BE2C (cell line): Measurements from ENCODE around the gene PDRG1.
A peak's percentile ranks its signal among the peaks of the same experiment; 100 is the strongest.

Experiments used
- DNase-seq: peaks from one replicate; pipeline ENCODE4 v3.0.0-alpha.2; 2020
- H3K27me3 ChIP-seq: fragments of 250-450 bp; sonication (Bioruptor Pico); 2 replicates; pipeline ENCODE4 v1.5.1; 2020; ENCODE audit warnings: mild to moderate bottlenecking
- H3K36me3 ChIP-seq: fragments of 250-450 bp; sonication (Bioruptor Pico); 2 replicates; pipeline ENCODE4 v1.5.1; 2020; ENCODE audit warnings: mild to moderate bottlenecking
- H3K4me1 ChIP-seq: fragments of 250-450 bp; sonication (Bioruptor Pico); 2 replicates; pipeline ENCODE4 v1.5.1; 2020
- H3K4me3 ChIP-seq: 2 replicates; pipeline ENCODE4 v1.5.1; 2011; ENCODE audit warnings: low read depth, low read length
- H3K9me3 ChIP-seq: fragments of 250-450 bp; sonication (Bioruptor Pico); 2 replicates; pipeline ENCODE4 v1.5.1; 2020
- CTCF ChIP-seq: IDR thresholded peaks from 2 replicates; pipeline ENCODE4 v1.5.1; 2012; ENCODE audit warnings: mild to moderate bottlenecking, low read depth, low read length

Gene PDRG1

GRCh38 chr20:31956556-31957526 lies 5.0 kb upstream of the PDRG1 start:
- Histone ChIP-seq H3K4me1 (no peaks in the 10 kb centered on the region), H3K9me3 (no peaks in the 10 kb centered on the region), H3K27me3 (peaks cover 4% of the 10 kb centered on the region; the same call in 1 of the 2 replicates), H3K36me3 (no peaks in the 10 kb centered on the region), H3K4me3 (no peak overlapping the region)
- TF ChIP-seq CTCF = no peak
- DNase-seq = no peak

DNA sequence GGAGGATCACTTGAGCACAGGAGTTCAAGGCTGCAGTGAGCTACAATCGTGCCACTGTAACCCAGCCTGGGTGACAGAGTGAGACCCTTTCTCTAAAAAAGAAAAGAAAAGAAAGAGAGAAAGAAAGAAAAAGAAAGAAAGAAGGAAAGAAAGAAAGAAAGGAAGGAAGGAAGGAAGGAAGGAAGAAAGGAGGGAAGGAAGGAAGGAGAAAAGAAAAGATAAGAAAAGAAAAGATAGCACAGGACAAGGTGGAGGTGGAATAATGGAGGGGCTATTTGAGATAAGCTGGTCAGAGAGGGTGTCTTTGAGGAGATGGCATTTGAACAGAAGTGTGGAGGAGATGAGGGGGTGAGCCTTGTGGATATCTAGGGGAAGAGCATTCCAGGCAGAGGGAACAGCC lies 2.7 kb upstream of the PDRG1 start:
- Histone ChIP-seq H3K4me3 (no peak overlapping the region), H3K9me3 (no peaks in the 10 kb centered on the region), H3K4me1 (no peaks in the 10 kb centered on the region), H3K27me3 (peaks cover 4% of the 10 kb centered on the region; the same call in 1 of the 2 replicates), H3K36me3 (peaks cover 10% of the 10 kb centered on the region)
- TF ChIP-seq CTCF = no peak
- DNase-seq = no peak

GRCh38 chr20:31953556-31954148 lies 1.8 kb upstream of the PDRG1 start:
- no peak for TF ChIP-seq CTCF
- DNase-seq = no peak
- no peaks in the 10 kb centered on the region for H3K4me1 ChIP-seq

GRCh38 chr20:31951203-31951529 lies 680 bp downstream of the PDRG1 start:
- TF ChIP-seq CTCF = no peak
- Histone ChIP-seq H3K9me3 (no peaks in the 10 kb centered on the region), H3K36me3 (peaks cover 43% of the 10 kb centered on the region), H3K4me3 (peak overlapping the region; percentile 99), H3K27me3 (no peaks in the 10 kb centered on the region), H3K4me1 (no peaks in the 10 kb centered on the region)
- no peak for DNase-seq

More at GRCh38 chr20:31953556-31954148, 1.8 kb upstream of the PDRG1 start:
- Histone ChIP-seq H3K9me3 (no peaks in the 10 kb centered on the region), H3K27me3 (peaks cover 4% of the 10 kb centered on the region; the same call in 1 of the 2 replicates), H3K36me3 (peaks cover 18% of the 10 kb centered on the region), H3K4me3 (no peak overlapping the region)

DNA sequence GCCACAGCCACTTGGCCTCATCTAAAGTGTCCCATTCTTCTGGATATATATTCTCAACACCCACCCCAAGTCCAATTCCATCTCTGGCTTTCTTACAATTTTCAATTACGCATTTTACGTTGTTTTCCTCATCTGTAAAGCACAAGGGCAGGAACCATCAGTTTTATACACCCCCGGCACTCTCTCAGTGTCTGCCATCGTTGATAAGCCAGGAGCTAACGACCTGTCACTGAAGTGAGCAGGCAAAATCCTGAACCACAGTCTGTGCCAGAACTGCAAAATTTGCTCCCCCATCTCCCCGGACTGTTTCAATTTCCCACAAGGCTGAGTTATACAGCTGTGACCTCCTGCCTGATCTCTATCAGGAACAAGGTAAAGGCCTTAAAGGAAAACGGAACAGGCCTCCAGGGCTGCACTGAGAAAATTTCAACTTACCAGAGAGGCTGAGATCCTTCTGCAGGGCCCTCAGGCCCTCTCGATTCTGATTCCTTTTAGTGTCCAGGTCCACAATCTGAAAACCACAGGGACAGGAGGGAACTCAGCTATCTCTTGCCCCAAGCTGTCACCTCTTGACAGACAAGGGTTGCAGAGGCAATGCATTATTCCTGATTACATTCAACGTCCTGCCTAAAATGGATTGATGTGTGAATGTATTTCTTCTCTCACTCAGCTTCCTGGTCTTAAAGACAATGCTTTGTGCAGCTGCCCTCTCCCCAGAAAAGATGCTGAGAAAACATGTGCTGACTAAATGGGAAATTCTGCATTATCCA lies 1.8 kb downstream of the PDRG1 start:
- Histone ChIP-seq H3K36me3 (peaks cover 53% of the 10 kb centered on the region), H3K9me3 (no peaks in the 10 kb centered on the region), H3K27me3 (no peaks in the 10 kb centered on the region), H3K4me3 (peak overlapping the region; percentile 99), H3K4me1 (no peaks in the 10 kb centered on the region)
- no peak for TF ChIP-seq CTCF
- no peak for DNase-seq
